Astrocyte (in vitro differentiated cells and primary cell): ENCODE data around the gene GPR39.
"Not testable (repeated sequence)": the region's sequence is repeated elsewhere in the genome, so short reads cannot be mapped to it uniquely, and the experiment has no call there.

Source experiments
- EZH2 ChIP-seq: IDR thresholded peaks from 2 replicates; pipeline ENCODE4 v1.6.1; 2012; ENCODE audit warnings: mild to moderate bottlenecking, low read length, inconsistent platforms; ENCODE audit not compliant: insufficient read depth
- TF ChIP-seq, protein P1 (sequence below): IDR thresholded peaks from 2 replicates; pipeline ENCODE4 v1.5.1; 2011; ENCODE audit warnings: low read depth, mild to moderate bottlenecking, inconsistent platforms, low read length, moderate library complexity; ENCODE audit not compliant: insufficient read depth

DNA sequence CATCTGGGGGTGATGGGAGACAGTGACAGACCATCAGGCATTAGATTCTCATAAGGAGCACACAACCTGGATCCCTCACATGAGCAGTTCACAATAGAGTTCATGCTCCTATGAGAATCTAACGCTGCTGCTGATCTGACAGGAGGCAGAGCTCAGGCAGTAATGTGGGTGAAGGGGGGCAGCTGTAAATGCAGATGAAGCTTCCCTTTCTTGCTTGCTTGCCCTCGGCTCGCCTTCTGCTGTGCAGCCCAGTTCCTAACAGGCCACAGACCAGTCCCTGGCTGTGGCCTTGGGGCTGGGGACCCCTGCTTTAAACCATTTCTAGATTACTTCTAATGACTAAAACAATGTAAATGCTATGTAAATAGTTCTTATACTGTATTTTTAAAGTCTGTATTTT, 19.6 kb upstream of the GPR39 start:
- TF ChIP-seq EZH2, result not testable (repeated sequence)
- TF ChIP-seq, protein P1, sequence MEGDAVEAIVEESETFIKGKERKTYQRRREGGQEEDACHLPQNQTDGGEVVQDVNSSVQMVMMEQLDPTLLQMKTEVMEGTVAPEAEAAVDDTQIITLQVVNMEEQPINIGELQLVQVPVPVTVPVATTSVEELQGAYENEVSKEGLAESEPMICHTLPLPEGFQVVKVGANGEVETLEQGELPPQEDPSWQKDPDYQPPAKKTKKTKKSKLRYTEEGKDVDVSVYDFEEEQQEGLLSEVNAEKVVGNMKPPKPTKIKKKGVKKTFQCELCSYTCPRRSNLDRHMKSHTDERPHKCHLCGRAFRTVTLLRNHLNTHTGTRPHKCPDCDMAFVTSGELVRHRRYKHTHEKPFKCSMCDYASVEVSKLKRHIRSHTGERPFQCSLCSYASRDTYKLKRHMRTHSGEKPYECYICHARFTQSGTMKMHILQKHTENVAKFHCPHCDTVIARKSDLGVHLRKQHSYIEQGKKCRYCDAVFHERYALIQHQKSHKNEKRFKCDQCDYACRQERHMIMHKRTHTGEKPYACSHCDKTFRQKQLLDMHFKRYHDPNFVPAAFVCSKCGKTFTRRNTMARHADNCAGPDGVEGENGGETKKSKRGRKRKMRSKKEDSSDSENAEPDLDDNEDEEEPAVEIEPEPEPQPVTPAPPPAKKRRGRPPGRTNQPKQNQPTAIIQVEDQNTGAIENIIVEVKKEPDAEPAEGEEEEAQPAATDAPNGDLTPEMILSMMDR, result not testable (repeated sequence)
